ENCODE data around the gene AP1AR.

GRCh38 chr4:112287258-112287989 lies 55.8 kb downstream of the AP1AR start:
- TF ChIP-seq EP300 (IDR thresholded peaks at IDR 0.05), result no peak
- TF ChIP-seq POLR2AphosphoS5 (IDR thresholded peaks at IDR 0.05), result no peak
- TF ChIP-seq CTCF (IDR thresholded peaks at IDR 0.05), result no peak
- no peak for TF ChIP-seq POLR2A (IDR thresholded peaks at IDR 0.05)

Measured in stomach (tissue), 4 donors.